ENCODE measurements around the gene SIX2.

The SIX2 gene

DNA sequence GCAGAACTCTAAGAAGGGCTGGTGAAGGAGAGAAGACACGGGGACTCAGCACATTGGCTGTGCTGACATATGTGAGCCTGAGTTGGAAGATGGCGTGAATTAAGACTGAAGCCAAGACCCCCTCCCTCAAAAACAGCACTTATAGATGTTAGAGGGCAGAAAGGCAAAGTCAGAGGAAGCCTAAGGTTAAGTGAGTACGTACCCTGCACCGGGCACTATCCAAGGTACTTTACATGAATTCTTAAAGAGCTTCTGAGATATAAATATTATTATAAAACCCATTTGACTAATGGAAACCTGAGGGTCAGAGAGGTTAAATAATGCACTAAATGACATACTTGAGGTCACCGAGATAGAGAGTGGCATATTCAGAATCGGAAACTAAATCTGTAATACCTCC, 42.2 kb downstream of the SIX2 start:
- no peak for DNase-seq (ENCODE audit: low read depth)

DNA sequence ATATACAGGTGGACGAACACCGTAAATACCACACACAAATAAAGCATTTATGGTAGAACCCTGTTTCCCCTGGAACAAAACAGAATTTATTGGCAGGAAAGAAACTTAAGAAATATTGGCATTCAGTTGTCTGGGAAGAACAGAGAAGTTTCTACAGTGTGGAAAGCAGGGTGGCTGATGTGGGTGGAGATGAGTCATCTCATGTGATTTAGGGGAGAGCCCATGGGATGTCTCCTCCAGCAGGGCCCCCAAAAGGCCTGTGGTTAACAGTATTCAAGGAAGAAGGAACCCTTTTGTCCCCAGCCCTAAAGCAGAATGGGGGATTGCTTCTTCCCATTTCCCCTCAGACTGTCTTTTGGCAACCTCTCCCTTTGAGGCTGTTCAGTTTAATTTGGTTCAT, 43.6 kb downstream of the SIX2 start:
- no peak for DNase-seq (ENCODE audit: low read depth)

DNA sequence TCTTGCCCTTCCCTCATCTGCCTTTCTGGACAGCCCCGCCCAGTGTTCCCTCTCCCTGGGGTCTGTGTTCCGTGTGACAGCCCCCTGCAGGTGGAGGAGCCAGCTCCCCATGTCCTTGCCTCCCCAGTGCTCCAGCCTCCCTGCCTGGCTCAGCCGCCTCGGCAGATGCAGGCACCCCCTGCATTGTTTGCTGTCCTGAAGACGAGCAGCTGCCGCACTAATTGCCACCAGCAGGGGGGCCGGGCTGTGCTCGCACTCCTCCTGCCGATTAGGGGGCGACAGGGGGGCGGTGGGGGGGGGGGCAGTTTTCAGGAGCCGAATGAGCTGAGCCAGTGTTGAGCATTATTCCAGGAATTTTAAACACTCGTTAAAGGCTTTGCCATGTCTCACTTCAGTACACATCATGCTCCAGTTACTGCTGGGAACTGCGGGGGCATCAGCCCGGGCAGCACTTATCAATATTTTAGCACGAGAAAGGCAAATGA, 44.5 kb downstream of the SIX2 start:
- no peak for DNase-seq (ENCODE audit: low read depth)

DNA sequence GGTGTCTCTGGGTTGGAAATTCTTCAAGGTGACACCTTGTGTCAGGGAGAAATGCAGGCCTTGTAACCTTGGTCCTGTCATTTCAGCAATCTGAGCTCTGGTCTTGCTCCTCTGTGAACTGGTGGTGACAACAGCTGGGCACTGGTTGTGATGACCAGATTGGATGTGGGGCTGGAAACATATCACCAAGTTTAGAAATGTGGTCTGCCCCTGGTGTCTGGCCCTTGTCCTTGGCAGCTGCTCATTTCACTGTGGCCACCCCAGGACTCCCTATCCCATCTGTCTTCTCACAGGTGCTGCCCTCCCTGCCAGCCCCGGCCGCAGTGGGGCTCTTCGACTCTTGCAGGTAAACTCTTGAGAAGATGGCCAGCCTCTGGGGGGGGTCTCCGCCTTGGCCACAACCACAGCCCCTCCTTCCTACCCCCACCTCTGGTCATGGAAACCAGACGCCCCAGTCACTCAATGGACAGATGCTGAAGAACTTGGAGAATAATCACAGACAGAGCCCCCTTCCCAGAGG, 47.0 kb downstream of the SIX2 start:
- DNase-seq (ENCODE audit: low read depth): no peak

DNA sequence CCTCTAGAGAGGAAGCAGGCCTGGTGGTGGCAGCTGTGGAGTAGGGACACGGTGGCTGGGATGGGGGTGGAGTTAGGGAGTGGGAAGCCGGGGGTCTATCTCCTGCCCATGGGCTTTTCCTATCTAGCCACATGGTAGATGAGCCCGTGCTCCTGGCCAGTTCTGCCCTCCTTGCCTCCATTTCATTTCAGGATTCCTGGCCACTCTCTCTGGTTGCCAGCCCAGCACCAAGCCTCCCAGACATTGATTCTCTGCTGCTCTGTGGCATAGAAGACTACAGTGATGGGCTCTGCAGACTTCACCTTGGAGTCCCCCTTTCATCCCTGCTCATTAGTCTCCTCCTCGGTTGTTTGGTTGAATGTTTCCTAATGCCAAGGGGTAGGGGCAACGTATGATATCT, 48.4 kb downstream of the SIX2 start:
- DNase-seq (ENCODE audit: low read depth): no peak

DNA sequence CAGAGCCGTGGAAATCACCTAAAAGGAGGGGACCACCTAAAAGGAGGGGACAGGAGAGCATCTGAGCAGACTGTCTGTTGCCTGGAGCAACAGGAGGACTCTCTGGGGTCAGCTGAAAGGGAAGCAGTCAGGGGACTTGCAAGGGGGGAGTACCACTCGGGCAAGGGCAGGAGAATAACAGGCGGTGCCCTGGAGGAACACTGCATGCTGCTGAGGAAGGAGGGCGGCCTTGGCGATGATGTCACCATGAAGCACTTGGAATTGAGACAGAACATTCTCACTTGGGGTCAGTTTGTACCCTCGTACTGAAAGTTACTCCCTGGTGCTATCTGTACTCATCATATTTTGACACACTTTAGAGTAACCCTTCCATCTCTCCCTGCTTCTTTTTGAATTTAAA, 49.4 kb downstream of the SIX2 start:
- no peak for DNase-seq (ENCODE audit: low read depth)

DNA sequence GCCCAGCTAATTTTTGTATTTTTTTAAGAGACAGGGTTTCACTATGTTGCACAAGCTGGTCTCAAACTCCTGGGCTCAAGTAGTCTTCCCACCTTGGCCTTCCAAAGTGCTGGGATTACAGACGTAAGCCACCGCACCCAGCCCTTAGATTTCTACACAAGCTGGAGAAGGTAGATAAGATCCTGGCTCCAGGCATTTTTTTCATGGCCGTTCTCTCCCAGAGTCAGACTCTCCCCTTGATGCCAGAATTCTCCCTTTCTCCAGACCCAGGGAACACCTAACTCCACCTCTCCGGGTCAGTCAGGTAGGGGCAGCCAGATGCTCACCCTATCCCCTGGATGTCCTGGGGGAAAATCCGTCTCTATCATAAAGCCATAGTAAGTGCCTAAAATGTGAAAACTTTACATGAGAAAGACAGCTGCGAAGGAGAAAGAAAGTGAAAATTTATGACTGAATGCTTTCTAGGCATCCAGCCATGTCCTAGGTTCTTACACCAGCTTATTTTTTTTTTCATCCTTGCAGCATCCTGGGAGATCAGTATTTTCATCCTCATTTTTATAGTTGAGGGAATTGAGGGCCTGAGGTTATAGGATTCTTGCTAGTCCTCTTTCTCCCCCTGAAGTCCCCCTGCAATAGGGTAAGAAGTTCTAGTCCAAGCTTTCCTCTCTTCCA, 51.5 kb downstream of the SIX2 start:
- DNase-seq (ENCODE audit: low read depth): no peak

DNA sequence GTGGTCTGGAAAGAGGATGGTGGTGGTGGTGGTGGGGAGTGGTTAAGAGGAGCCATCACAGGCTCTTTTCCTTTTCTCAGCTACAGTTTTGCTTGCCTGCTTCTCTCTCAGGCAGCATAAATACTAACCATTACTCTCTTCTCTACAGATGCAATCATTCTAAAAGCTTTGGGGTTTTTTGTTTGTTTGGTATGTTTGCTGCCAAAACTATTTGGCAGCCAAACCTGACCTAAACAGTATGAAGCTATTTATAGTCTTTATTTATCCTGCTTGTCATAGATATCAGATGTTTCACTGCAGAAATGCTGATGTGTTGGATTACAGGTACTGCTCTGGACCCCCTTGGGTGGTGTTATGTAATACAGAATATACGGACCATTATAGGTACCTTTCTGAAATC, 52.4 kb downstream of the SIX2 start:
- DNase-seq (ENCODE audit: low read depth): no peak

DNA sequence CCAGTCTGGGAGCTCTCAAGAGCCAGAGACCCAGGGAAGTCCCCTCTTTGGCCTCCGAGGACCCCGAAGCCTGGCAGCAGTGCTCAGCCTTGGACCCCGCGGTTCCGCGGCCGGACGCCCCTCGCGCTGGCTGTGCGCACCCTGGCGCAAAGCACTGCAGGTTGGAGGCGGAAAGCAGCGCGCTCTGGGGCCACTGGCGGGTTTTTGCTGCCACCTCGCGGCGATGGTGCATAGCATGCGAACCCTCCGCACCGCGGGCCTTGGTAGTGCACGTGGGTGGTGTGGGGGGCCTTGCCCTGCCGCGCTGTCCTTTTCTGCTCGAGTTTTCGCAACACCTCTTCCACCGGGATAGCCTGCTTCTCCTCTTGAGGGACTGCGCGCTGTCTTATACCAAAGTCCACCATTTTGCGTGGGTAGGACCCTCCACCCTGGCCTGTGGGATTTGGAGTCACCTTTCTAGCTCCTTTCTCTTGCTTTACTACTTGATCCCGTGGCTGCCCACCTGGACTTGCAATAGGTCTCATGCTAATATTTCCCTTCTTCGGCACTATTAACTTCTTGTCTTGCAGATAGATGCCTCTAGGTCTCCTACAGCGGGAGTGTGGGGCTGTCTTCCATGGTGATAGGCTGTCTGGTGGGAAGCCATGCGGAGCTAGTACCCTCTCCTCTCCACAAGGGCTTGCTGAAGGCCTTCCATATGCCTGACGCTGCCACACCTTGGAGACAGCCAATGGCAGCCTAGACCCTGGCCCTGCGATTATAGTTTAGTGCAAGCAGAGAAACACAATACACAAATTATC, 53.5 kb downstream of the SIX2 start:
- peak; percentile 43 for DNase-seq (ENCODE audit: low read depth)
